GM23338 (cell line): ENCODE data around the gene TUBGCP2. TPM values are rescaled to one million over a fixed set of nuclear protein-coding genes. Genes with fewer than 3 reads are reported as not detected.
"Not testable (repeated sequence)": the region's sequence is repeated elsewhere in the genome, so short reads cannot be mapped to it uniquely, and the experiment has no call there.

Experiments
- ATAC-seq: fragments of 200-7000 bp; cut with Tn5 transposase; 3 replicates; pipeline ENCODE4 v1.9.1; 2020
- DNase-seq: peaks from one replicate; pipeline ENCODE4 v3.0.0-alpha.2; 2015; ENCODE audit warnings: low spot score
- H2AFZ ChIP-seq: fragments of 200-600 bp; sonication (generic); 2 replicates; pipeline ENCODE4 v1.8.0; 2016; ENCODE audit warnings: antibody characterized with exemption, mild to moderate bottlenecking, moderate library complexity
- H3F3A ChIP-seq: fragments of 200-600 bp; sonication (generic); replicated peaks from 2 replicates; pipeline ENCODE4 v1.8.0; 2017; ENCODE audit warnings: antibody characterized with exemption, mixed run types, low read depth
- H3K27ac ChIP-seq: fragments of 200-600 bp; sonication (generic); 2 replicates; pipeline ENCODE4 v1.6.1; 2016; ENCODE audit warnings: low read depth
- H3K27me3 ChIP-seq: fragments of 200-600 bp; sonication (generic); 2 replicates; pipeline ENCODE4 v1.8.0; 2016; ENCODE audit warnings: mild to moderate bottlenecking, mixed run types, moderate library complexity; ENCODE audit not compliant: insufficient read depth
- H3K36me3 ChIP-seq: fragments of 200-600 bp; sonication (generic); 2 replicates; pipeline ENCODE4 v1.8.0; 2016; ENCODE audit warnings: mild to moderate bottlenecking; ENCODE audit not compliant: insufficient read depth
- H3K4me1 ChIP-seq: fragments of 200-600 bp; sonication (generic); 2 replicates; pipeline ENCODE4 v1.8.0; 2016; ENCODE audit warnings: mild to moderate bottlenecking, moderate library complexity; ENCODE audit not compliant: insufficient read depth
- H3K4me2 ChIP-seq: fragments of 200-600 bp; sonication (generic); 2 replicates; pipeline ENCODE4 v1.7.1; 2017; ENCODE audit warnings: mixed run types
- H3K4me3 ChIP-seq: fragments of 200-600 bp; sonication (generic); 2 replicates; pipeline ENCODE4 v1.6.1; 2016; ENCODE audit warnings: mixed run types
- H3K79me2 ChIP-seq: fragments of 200-600 bp; sonication (generic); replicated peaks from 2 replicates; pipeline ENCODE4 v1.8.0; 2017; ENCODE audit warnings: mild to moderate bottlenecking; ENCODE audit not compliant: insufficient read depth
- H3K9me2 ChIP-seq: fragments of 200-600 bp; sonication (generic); 2 replicates; pipeline ENCODE4 v1.8.0; 2017; ENCODE audit not compliant: insufficient read depth
- H4K20me1 ChIP-seq: fragments of 200-600 bp; sonication (generic); replicated peaks from 2 replicates; pipeline ENCODE4 v1.8.0; 2017; ENCODE audit warnings: mild to moderate bottlenecking; ENCODE audit not compliant: insufficient read depth
- H3K27ac Mint-ChIP-seq: 2 replicates; pipeline ENCODE4 v1.8.0; 2020; ENCODE audit warnings: inconsistent platforms, mild to moderate bottlenecking, moderate library complexity, mixed read lengths
- H3K27me3 Mint-ChIP-seq: 3 replicates; pipeline ENCODE4 v1.8.0; 2022; ENCODE audit warnings: low read depth, mild to moderate bottlenecking, moderate library complexity, mixed read lengths, inconsistent platforms; ENCODE audit not compliant: insufficient read depth, poor library complexity
- H3K36me3 Mint-ChIP-seq: 3 replicates; pipeline ENCODE4 v1.8.0; 2021; ENCODE audit warnings: low read depth, mild to moderate bottlenecking, inconsistent platforms, moderate library complexity, mixed read lengths
- H3K4me1 Mint-ChIP-seq: 3 replicates; pipeline ENCODE4 v1.8.0; 2020; ENCODE audit warnings: mild to moderate bottlenecking, inconsistent platforms, mixed read lengths
- H3K4me3 Mint-ChIP-seq: 3 replicates; pipeline ENCODE4 v1.8.0; 2021; ENCODE audit warnings: moderate library complexity, mild to moderate bottlenecking, inconsistent platforms, mixed read lengths
- H3K9me3 Mint-ChIP-seq: 3 replicates; pipeline ENCODE4 v1.8.0; 2020; ENCODE audit warnings: moderate library complexity, mild to moderate bottlenecking, inconsistent platforms, mixed read lengths
- POLR2AphosphoS5 ChIP-seq: IDR thresholded peaks from 2 replicates; pipeline ENCODE4 v1.6.1; 2016; ENCODE audit warnings: antibody characterized with exemption, low read depth
- polyA plus RNA-seq: library from polyadenylated mRNA; unstranded; fragments of >200 nt; fragmentation: Nextera tagmentation; extraction: Ambion mirVana; gene quantifications from 2 replicates; pipeline ENCODE4 v1.2.1, GENCODE V29; 2016
- total RNA-seq: library from RNA; depleted of rRNA; stranded (reverse); fragments of >200 nt; shearing (Covaris generic); gene quantifications from 2 replicates; pipeline ENCODE4 v1.2.3, GENCODE V29; 2014
- TF ChIP-seq, protein P1 (sequence below): fragments of 250-450 bp; sonication (Bioruptor Pico); IDR thresholded peaks from 2 replicates; pipeline ENCODE4 v1.5.0; 2020; ENCODE audit warnings: mild to moderate bottlenecking, moderate library complexity

TUBGCP2 gene
- total and polyA plus RNA-seq, 2 experiments from 2014 or later = 59.6 to 67.7 TPM

- TF ChIP-seq, protein P1, sequence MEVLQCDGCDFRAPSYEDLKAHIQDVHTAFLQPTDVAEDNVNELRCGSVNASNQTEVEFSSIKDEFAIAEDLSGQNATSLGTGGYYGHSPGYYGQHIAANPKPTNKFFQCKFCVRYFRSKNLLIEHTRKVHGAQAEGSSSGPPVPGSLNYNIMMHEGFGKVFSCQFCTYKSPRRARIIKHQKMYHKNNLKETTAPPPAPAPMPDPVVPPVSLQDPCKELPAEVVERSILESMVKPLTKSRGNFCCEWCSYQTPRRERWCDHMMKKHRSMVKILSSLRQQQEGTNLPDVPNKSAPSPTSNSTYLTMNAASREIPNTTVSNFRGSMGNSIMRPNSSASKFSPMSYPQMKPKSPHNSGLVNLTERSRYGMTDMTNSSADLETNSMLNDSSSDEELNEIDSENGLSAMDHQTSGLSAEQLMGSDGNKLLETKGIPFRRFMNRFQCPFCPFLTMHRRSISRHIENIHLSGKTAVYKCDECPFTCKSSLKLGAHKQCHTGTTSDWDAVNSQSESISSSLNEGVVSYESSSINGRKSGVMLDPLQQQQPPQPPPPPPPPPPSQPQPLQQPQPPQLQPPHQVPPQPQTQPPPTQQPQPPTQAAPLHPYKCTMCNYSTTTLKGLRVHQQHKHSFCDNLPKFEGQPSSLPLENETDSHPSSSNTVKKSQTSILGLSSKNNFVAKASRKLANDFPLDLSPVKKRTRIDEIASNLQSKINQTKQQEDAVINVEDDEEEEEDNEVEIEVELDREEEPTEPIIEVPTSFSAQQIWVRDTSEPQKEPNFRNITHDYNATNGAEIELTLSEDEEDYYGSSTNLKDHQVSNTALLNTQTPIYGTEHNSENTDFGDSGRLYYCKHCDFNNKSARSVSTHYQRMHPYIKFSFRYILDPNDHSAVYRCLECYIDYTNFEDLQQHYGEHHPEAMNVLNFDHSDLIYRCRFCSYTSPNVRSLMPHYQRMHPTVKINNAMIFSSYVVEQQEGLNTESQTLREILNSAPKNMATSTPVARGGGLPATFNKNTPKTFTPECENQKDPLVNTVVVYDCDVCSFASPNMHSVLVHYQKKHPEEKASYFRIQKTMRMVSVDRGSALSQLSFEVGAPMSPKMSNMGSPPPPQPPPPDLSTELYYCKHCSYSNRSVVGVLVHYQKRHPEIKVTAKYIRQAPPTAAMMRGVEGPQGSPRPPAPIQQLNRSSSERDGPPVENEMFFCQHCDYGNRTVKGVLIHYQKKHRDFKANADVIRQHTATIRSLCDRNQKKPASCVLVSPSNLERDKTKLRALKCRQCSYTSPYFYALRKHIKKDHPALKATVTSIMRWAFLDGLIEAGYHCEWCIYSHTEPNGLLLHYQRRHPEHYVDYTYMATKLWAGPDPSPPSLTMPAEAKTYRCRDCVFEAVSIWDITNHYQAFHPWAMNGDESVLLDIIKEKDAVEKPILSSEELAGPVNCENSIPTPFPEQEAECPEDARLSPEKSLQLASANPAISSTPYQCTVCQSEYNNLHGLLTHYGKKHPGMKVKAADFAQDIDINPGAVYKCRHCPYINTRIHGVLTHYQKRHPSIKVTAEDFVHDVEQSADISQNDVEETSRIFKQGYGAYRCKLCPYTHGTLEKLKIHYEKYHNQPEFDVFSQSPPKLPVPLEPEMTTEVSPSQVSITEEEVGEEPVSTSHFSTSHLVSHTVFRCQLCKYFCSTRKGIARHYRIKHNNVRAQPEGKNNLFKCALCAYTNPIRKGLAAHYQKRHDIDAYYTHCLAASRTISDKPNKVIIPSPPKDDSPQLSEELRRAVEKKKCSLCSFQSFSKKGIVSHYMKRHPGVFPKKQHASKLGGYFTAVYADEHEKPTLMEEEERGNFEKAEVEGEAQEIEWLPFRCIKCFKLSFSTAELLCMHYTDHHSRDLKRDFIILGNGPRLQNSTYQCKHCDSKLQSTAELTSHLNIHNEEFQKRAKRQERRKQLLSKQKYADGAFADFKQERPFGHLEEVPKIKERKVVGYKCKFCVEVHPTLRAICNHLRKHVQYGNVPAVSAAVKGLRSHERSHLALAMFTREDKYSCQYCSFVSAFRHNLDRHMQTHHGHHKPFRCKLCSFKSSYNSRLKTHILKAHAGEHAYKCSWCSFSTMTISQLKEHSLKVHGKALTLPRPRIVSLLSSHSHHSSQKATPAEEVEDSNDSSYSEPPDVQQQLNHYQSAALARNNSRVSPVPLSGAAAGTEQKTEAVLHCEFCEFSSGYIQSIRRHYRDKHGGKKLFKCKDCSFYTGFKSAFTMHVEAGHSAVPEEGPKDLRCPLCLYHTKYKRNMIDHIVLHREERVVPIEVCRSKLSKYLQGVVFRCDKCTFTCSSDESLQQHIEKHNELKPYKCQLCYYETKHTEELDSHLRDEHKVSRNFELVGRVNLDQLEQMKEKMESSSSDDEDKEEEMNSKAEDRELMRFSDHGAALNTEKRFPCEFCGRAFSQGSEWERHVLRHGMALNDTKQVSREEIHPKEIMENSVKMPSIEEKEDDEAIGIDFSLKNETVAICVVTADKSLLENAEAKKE (CRISPR knock-in tag) = no peak
- no peak for TF ChIP-seq POLR2AphosphoS5
These were observed 15.6 kb upstream of the TUBGCP2 start (continued) for GRCh38 chr10:133324198-133324792.

DNA sequence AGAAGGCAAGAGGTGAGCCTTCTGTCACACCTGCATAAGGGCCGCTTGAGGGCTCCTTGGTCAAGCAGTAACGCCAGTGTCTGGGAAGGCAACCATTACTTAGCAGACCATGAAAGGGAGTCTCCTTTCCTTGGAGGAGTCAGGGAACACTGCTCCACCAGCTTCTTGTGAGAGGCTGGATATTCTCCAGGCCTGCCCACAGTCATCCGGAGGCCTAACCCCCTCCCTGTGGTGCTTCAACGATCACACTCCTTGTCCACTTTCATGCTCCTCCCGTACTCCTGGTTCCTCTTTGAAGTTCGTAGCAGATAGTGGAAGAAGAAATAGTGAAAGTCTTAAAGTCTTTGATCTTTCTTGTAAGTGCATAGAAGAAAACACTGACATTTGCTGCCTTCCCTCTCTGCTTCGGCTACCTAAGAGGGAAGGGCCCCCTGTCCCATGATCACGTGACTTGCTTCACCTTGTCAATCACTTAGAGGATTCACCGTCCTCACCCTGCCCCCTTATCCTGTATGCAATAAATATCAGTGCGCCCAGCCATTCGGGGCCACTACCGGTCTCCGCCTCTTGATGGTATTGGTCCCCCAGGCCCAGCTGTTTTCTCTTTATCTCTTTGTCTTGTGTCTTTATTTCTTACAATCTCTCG, 13.5 kb upstream of the TUBGCP2 start:
- H3K4me3 Mint-ChIP-seq, H3K36me3 ChIP-seq, ATAC-seq, H3K9me2 ChIP-seq, H3F3A ChIP-seq, H4K20me1 ChIP-seq, H3K4me2 ChIP-seq, H3K4me3 ChIP-seq, H2AFZ ChIP-seq, DNase-seq, H3K79me2 ChIP-seq, H3K36me3 Mint-ChIP-seq, H3K9me3 Mint-ChIP-seq, H3K27ac ChIP-seq, H3K27ac Mint-ChIP-seq: not testable (repeated sequence)
- peaks cover 11% of the 10 kb centered on the region for H3K4me1 Mint-ChIP-seq
- H3K27me3 Mint-ChIP-seq = peaks cover 42% of the 10 kb centered on the region
- Histone ChIP-seq H3K4me1 (peaks cover 10% of the 10 kb centered on the region), H3K27me3 (peaks cover 28% of the 10 kb centered on the region)

GRCh38 chr10:133320852-133321422, 12.3 kb upstream of the TUBGCP2 start:
- H3K36me3 Mint-ChIP-seq, H3K4me3 ChIP-seq, ATAC-seq, H3K27ac ChIP-seq, H4K20me1 ChIP-seq, H3K9me2 ChIP-seq, H3K4me1 ChIP-seq, H3K4me1 Mint-ChIP-seq, H3K79me2 ChIP-seq, H3K9me3 Mint-ChIP-seq, H3K4me3 Mint-ChIP-seq, H3F3A ChIP-seq, H3K27ac Mint-ChIP-seq, DNase-seq, H3K36me3 ChIP-seq, H3K4me2 ChIP-seq, H2AFZ ChIP-seq: not testable (repeated sequence)
- H3K27me3 ChIP-seq = peaks cover 16% of the 10 kb centered on the region
- H3K27me3 Mint-ChIP-seq = peaks cover 31% of the 10 kb centered on the region
